ENCODE data around the gene CELF6.

GRCh38 chr15:72361176-72361575 lies 41.2 kb upstream of the CELF6 start:
- TF ChIP-seq CTCF (conservative IDR thresholded peaks at IDR 0.05) (no peak), EZH2 (IDR thresholded peaks at IDR 0.05; ENCODE audit: low read depth) (no peak)

Measured in PC-9 (cell line).